C1 segment of cervical spinal cord (tissue), 14 donors: Measurements from ENCODE around the gene PCDHGB3.

Experiments
- DNase-seq, 14 donors: peaks; one replicate each; lab custom pipeline; 2025; lab: John Stamatoyannopoulos, UW

PCDHGB3 gene

GRCh38 chr5:141419074-141419880 is 49.2 kb downstream of the PCDHGB3 start:
- no peak for DNase-seq

DNA sequence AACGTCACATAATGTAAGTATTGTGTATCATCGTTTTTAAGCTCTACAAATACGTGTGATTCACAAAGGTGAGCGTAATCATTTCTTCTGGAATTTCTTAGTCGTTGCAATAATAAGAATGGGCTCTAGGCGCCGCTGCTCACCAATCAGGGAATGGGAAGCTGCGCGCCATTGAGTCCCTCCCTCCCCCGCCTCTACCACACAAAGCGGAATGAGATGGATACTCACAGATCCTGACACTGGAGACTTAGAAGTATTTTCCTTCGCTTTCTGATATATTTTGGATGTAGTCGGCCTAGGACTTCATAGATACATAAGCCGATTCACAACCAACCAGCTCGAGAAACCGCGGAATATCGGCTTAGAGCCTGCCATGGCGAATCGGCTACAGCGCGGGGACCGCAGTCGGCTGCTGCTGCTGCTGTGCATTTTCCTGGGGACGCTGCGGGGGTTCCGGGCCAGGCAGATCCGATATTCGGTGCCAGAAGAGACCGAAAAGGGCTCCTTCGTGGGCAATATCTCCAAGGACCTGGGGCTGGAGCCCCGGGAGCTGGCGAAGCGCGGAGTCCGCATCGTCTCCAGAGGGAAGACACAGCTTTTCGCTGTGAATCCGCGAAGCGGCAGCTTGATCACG is 50.9 kb downstream of the PCDHGB3 start, which contains the start of gene PCDHGA11:
Gene PCDHGA11 (plus strand): TSS at position 197 of the 634 bp plus-strand sequence. CDS start 177 bp downstream, at position 374.
- no peak for DNase-seq

GRCh38 chr5:141421489-141421855 is 51.4 kb downstream of the PCDHGB3 start:
- DNase-seq, result no peak
